K562 (cell line): Measurements from ENCODE around the gene CTDSPL.

Source experiments
- CREM ChIP-seq: IDR thresholded peaks from 2 replicates; pipeline ENCODE4 v1.6.1; 2014; ENCODE audit warnings: antibody characterized with exemption, low read depth
- GABPA ChIP-seq: fragments of 200-800 bp; sonication (Bioruptor generic); conservative IDR thresholded peaks from 2 replicates; pipeline ENCODE4 v1.6.1; 2016; ENCODE audit warnings: low read depth, missing genetic modification characterization, missing compliant biosample characterization
- NFRKB ChIP-seq: fragments of 450-650 bp; IDR thresholded peaks from 2 replicates; pipeline ENCODE4 v1.6.1; 2016; ENCODE audit warnings: low read depth
- POLR2A ChIP-seq: fragments of 450-650 bp; conservative IDR thresholded peaks from 2 replicates; pipeline ENCODE4 v1.6.1; 2016
- TBL1XR1 ChIP-seq, 2 experiments: IDR thresholded peaks; 2 replicates each; pipeline ENCODE4 v1.6.1; 2012; ENCODE audit warnings: improper control_type of control experiment in 2 of 2, low read length in 2 of 2, mild to moderate bottlenecking in 1 of 2
- ZBTB17 ChIP-seq: fragments of 450-650 bp; formaldehyde crosslinking; IDR thresholded peaks from 2 replicates; pipeline ENCODE4 v1.4.0; 2020; ENCODE audit warnings: mild to moderate bottlenecking
- ZNF175 ChIP-seq: fragments of 200-800 bp; sonication (Bioruptor generic); IDR thresholded peaks from 2 replicates; pipeline ENCODE4 v1.6.1; 2016; ENCODE audit warnings: low read depth, mild to moderate bottlenecking, missing genetic modification characterization, missing compliant biosample characterization
- ZNF431 ChIP-seq: sonication (generic); formaldehyde crosslinking; IDR thresholded peaks from 2 replicates; pipeline ENCODE4 v1.8.0; 2022; ENCODE audit warnings: mild to moderate bottlenecking, missing genetic modification reagents
- ZNF445 ChIP-seq: fragments of 250-450 bp; sonication (Bioruptor Pico); IDR thresholded peaks from 2 replicates; pipeline ENCODE4 v1.4.0; 2020; ENCODE audit warnings: low read depth, mild to moderate bottlenecking, moderate library complexity
- TF ChIP-seq, protein P1 (sequence below): fragments of 250-450 bp; sonication (Bioruptor Pico); IDR thresholded peaks from 2 replicates; pipeline ENCODE4 v1.5.0; 2022; ENCODE audit warnings: mild to moderate bottlenecking

DNA sequence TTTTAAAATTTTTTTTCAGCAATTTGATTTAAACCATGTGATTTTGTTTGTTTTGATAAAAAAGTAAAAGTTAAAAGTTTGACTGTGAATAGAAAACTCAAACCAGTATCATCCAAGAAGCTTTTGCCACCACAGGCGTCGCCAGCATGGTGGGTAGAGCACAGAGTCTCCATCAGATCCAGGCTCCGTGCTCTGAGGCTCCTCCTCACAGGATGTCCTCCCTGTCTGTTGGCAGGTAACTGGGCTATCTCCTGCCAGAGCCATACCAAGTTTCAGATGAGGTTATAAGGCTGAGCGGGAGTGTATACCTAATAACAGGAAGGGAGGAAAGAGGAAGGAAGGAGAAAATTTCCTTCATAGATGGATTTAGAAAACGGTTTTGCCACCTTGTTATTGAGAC, 28.8 kb downstream of the CTDSPL start:
- no peak for TF ChIP-seq POLR2A
- no peak for TF ChIP-seq ZBTB17 (CRISPR knock-in tag)
- no peak for TF ChIP-seq ZNF445 (CRISPR knock-in tag)
- TF ChIP-seq ZNF175 (CRISPR knock-in tag) = no peak
- no peak for TF ChIP-seq CREM
- TF ChIP-seq NFRKB = no peak
- no peak for TF ChIP-seq TBL1XR1 (IDR thresholded peaks at IDR 0.05; ENCODE audit: low read length in 2 of 2)
- TF ChIP-seq, protein P1, sequence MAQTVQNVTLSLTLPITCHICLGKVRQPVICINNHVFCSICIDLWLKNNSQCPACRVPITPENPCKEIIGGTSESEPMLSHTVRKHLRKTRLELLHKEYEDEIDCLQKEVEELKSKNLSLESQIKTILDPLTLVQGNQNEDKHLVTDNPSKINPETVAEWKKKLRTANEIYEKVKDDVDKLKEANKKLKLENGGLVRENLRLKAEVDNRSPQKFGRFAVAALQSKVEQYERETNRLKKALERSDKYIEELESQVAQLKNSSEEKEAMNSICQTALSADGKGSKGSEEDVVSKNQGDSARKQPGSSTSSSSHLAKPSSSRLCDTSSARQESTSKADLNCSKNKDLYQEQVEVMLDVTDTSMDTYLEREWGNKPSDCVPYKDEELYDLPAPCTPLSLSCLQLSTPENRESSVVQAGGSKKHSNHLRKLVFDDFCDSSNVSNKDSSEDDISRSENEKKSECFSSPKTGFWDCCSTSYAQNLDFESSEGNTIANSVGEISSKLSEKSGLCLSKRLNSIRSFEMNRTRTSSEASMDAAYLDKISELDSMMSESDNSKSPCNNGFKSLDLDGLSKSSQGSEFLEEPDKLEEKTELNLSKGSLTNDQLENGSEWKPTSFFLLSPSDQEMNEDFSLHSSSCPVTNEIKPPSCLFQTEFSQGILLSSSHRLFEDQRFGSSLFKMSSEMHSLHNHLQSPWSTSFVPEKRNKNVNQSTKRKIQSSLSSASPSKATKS (CRISPR knock-in tag) = no peak
- TF ChIP-seq ZNF431 (CRISPR knock-in tag) = no peak
- TF ChIP-seq GABPA (tag) = no peak
